Neural progenitor cell (in vitro differentiated cells): ENCODE results near the gene SUSD2.

Experiments used
- EZH2 ChIP-seq: fragments of 200-600 bp; sonication (generic); IDR thresholded peaks from 2 replicates; pipeline ENCODE4 v1.6.1; 2017; ENCODE audit warnings: antibody characterized with exemption, mild to moderate bottlenecking, moderate library complexity
- TF ChIP-seq, protein P1 (sequence below): fragments of 200-600 bp; sonication (generic); IDR thresholded peaks from 2 replicates; pipeline ENCODE4 v1.5.1; 2017; ENCODE audit warnings: antibody characterized with exemption, mild to moderate bottlenecking

GRCh38 chr22:24134090-24134846 is 47.0 kb upstream of the SUSD2 start:
- TF ChIP-seq, protein P1, sequence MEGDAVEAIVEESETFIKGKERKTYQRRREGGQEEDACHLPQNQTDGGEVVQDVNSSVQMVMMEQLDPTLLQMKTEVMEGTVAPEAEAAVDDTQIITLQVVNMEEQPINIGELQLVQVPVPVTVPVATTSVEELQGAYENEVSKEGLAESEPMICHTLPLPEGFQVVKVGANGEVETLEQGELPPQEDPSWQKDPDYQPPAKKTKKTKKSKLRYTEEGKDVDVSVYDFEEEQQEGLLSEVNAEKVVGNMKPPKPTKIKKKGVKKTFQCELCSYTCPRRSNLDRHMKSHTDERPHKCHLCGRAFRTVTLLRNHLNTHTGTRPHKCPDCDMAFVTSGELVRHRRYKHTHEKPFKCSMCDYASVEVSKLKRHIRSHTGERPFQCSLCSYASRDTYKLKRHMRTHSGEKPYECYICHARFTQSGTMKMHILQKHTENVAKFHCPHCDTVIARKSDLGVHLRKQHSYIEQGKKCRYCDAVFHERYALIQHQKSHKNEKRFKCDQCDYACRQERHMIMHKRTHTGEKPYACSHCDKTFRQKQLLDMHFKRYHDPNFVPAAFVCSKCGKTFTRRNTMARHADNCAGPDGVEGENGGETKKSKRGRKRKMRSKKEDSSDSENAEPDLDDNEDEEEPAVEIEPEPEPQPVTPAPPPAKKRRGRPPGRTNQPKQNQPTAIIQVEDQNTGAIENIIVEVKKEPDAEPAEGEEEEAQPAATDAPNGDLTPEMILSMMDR: no peak
- no peak for TF ChIP-seq EZH2
